Measurements from ENCODE around the gene PTPRM.

DNA sequence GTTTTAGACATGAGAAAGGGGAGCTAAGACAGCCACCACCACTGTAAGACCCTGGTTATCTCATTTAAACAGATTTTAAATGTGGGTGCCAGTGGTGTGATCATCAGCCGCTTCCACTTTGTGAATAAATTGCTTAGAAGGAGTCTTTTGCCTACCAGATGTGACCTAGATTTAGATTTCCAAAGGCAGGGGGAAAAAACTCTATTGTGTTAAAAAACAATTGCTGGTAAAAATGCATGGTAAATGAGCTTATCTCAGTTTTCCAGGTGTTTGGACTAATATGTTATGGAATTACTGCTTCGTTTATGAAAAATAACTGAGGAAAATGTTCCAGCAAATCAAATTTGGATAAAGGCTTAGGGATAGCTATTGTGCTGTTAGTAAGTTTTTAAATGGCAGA lies 575.8 kb downstream of the PTPRM start:
- no peak for TF ChIP-seq POLR2A (IDR thresholded peaks at IDR 0.05)
- TF ChIP-seq, protein P1, sequence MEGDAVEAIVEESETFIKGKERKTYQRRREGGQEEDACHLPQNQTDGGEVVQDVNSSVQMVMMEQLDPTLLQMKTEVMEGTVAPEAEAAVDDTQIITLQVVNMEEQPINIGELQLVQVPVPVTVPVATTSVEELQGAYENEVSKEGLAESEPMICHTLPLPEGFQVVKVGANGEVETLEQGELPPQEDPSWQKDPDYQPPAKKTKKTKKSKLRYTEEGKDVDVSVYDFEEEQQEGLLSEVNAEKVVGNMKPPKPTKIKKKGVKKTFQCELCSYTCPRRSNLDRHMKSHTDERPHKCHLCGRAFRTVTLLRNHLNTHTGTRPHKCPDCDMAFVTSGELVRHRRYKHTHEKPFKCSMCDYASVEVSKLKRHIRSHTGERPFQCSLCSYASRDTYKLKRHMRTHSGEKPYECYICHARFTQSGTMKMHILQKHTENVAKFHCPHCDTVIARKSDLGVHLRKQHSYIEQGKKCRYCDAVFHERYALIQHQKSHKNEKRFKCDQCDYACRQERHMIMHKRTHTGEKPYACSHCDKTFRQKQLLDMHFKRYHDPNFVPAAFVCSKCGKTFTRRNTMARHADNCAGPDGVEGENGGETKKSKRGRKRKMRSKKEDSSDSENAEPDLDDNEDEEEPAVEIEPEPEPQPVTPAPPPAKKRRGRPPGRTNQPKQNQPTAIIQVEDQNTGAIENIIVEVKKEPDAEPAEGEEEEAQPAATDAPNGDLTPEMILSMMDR (IDR thresholded peaks at IDR 0.05), result no peak

Measured in lower leg skin (tissue), 3 donors.